ENCODE results near the gene AXDND1.

GRCh38 chr1:179369751-179370341, 4.1 kb downstream of the AXDND1 start:
- TF ChIP-seq CTCF (IDR thresholded peaks at IDR 0.05) (peak; percentile 67 to 79 (median 76)), POLR2AphosphoS5 (IDR thresholded peaks at IDR 0.05) (no peak), POLR2A (IDR thresholded peaks at IDR 0.05) (no peak)
